ENCODE results near the gene HS3ST6.

HS3ST6 gene

GRCh38 chr16:1945559-1946391 is 27.6 kb upstream of the HS3ST6 start:
- Histone ChIP-seq H3K9me3 (ENCODE audit: severe bottlenecking) (no peaks in the 10 kb centered on the region), H3K27me3 (ENCODE audit: insufficient read depth, low read depth, severe bottlenecking) (no peaks in the 10 kb centered on the region), H3K4me3 (ENCODE audit: low read depth, low read length) (no peak overlapping the region), H3K27ac (no peak overlapping the region), H3K36me3 (no peaks in the 10 kb centered on the region)
- TF ChIP-seq CTCF (IDR thresholded peaks at IDR 0.05; ENCODE audit: low read depth, low read length): no peak
- no peak for DNase-seq

GRCh38 chr16:1944612-1945199 is 26.5 kb upstream of the HS3ST6 start:
- Histone ChIP-seq H3K4me3 (ENCODE audit: low read depth, low read length) (no peak overlapping the region), H3K36me3 (peaks cover 4% of the 10 kb centered on the region), H3K27me3 (ENCODE audit: insufficient read depth, low read depth, severe bottlenecking) (no peaks in the 10 kb centered on the region), H3K27ac (no peak overlapping the region), H3K9me3 (ENCODE audit: severe bottlenecking) (no peaks in the 10 kb centered on the region)
- DNase-seq: no peak
- no peak for TF ChIP-seq CTCF (IDR thresholded peaks at IDR 0.05; ENCODE audit: low read depth, low read length)

- H3K36me3 ChIP-seq: peaks cover 15% of the 10 kb centered on the region
- H3K9me3 ChIP-seq (ENCODE audit: severe bottlenecking): no peaks in the 10 kb centered on the region
- H3K27ac ChIP-seq: peak within 1 kb of the TSS; percentile 16; the same call in 1 of the 2 replicates
- no peak for TF ChIP-seq CTCF (IDR thresholded peaks at IDR 0.05; ENCODE audit: low read depth, low read length)
- H3K27me3 ChIP-seq (ENCODE audit: insufficient read depth, low read depth, severe bottlenecking): no peaks in the 10 kb centered on the region
- H3K4me3 ChIP-seq (ENCODE audit: low read depth, low read length): peak within 1 kb of the TSS; percentile 76
- DNase-seq: peak; percentile 99
These were observed 24.9 kb upstream of the HS3ST6 start, which contains the start of gene MSRB1 for GRCh38 chr16:1942810-1943726. Gene MSRB1, minus strand, starts transcription at chr16:1943199. Its CDS starts 43 bp downstream, at chr16:1943156.

- Histone ChIP-seq H3K4me3 (ENCODE audit: low read depth, low read length) (peak overlapping the region; percentile 76), H3K27ac (no peak overlapping the region; the same call in 1 of the 2 replicates), H3K36me3 (peaks cover 16% of the 10 kb centered on the region), H3K9me3 (ENCODE audit: severe bottlenecking) (no peaks in the 10 kb centered on the region), H3K27me3 (ENCODE audit: insufficient read depth, low read depth, severe bottlenecking) (no peaks in the 10 kb centered on the region)
- TF ChIP-seq CTCF (IDR thresholded peaks at IDR 0.05; ENCODE audit: low read depth, low read length): no peak
- DNase-seq: no peak
These were observed 24.0 kb upstream of the HS3ST6 start for GRCh38 chr16:1942047-1942809.
